Fibroblast of mammary gland (primary cell): ENCODE data around the gene TIGD1.
A peak's percentile ranks its signal among the peaks of the same experiment; 100 is the strongest.

Experiments
- DNase-seq: peaks from one replicate; pipeline ENCODE4 v3.0.0-alpha.2; 2010; ENCODE audit warnings: low read depth
- H3K4me3 ChIP-seq: 2 replicates; pipeline ENCODE4 v1.5.1; 2011; ENCODE audit warnings: low read depth, mild to moderate bottlenecking, low read length, moderate library complexity; ENCODE audit not compliant: control insufficient read depth
- TF ChIP-seq, protein P1 (sequence below): conservative IDR thresholded peaks from 2 replicates; pipeline ENCODE4 v1.5.1; 2011; ENCODE audit warnings: low read depth, low read length, inconsistent platforms; ENCODE audit not compliant: control insufficient read depth, insufficient read depth

Gene TIGD1

DNA sequence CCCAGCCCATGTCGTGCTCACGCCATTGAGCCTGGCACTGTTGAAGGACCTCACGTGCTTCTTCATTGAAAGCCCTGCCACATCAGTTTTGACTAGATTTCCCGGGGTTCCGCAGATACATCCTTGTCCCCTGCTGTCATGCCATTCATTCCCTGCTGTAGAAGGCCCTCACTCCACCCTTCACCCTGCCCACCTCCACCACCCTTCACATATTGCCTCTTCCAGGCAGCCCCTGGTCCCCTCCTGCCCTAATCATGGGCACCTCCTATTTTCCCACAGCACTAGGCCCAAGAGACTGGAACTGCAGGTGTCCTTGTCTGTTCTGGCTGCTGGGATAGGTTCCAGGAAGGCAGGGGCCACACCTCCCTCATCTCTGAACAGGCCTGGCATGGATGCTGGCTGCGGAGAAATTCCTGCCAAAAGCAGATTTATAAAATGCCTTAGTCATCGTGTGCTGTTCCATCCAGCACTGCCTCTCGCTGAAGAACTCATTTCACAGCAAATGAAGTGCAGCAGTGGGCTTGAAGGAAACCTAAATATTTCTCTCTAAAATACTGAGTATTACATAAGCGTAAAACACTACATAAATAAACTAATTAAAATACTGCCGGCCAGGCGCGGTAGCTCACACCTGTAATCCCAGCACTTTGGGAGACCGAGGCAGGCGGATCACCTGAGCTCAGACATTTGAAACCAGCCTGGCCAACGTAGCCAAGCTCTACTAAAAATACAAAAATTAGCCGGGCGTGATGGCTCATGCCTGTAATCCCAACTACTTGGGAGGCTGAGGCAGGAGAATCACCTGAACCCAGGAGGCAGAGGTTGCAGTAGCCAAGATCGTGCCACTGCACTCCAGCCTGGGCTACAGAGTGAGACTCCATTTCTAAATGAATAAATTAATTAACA lies 38.6 kb upstream of the TIGD1 start:
- peak; percentile 81 for DNase-seq
- no peak overlapping the region for H3K4me3 ChIP-seq
- TF ChIP-seq, protein P1, sequence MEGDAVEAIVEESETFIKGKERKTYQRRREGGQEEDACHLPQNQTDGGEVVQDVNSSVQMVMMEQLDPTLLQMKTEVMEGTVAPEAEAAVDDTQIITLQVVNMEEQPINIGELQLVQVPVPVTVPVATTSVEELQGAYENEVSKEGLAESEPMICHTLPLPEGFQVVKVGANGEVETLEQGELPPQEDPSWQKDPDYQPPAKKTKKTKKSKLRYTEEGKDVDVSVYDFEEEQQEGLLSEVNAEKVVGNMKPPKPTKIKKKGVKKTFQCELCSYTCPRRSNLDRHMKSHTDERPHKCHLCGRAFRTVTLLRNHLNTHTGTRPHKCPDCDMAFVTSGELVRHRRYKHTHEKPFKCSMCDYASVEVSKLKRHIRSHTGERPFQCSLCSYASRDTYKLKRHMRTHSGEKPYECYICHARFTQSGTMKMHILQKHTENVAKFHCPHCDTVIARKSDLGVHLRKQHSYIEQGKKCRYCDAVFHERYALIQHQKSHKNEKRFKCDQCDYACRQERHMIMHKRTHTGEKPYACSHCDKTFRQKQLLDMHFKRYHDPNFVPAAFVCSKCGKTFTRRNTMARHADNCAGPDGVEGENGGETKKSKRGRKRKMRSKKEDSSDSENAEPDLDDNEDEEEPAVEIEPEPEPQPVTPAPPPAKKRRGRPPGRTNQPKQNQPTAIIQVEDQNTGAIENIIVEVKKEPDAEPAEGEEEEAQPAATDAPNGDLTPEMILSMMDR, result no peak

DNA sequence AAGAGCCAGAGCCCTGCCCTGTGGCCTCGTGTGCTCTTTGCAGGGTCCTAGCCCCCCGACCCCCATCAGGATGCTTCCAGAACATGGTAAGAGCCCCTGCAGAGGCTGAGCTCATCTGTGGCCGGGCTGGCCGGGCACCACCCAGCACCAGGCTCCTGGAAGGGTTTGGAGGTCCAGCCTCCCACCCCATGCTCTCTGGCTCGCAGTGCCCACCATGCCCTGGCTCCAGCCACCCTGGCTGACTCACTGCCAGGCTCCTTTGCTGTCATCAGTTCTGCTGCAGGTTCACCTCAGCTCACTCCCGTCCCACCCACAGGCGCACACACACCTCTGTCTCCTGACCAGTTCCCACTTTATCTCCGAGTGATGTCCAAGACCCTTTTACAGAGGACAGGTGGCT lies 37.7 kb upstream of the TIGD1 start:
- TF ChIP-seq, protein P1, result no peak
- no peak overlapping the region for H3K4me3 ChIP-seq
- DNase-seq, result no peak

DNA sequence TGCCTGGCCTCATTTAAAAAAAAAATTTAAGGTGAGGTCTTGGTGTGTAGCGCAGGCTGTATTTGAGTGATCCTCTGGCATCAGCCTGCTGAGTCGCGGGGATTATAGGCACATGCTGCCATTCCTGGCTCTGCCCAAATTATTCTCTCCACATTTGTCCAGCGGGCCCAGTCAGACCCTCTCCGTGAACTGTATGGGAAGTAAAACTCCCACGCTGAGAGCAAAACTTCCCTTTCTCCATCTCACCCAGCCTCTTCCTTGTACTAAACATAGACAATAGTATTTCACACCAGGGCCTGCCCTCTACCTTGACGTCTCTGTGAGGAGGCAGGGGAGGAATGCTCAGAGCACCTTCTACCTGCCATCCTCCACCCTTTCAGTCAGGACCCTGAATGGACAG lies 37.2 kb upstream of the TIGD1 start:
- no peak for DNase-seq
- TF ChIP-seq, protein P1, result no peak
- H3K4me3 ChIP-seq, result no peak overlapping the region

DNA sequence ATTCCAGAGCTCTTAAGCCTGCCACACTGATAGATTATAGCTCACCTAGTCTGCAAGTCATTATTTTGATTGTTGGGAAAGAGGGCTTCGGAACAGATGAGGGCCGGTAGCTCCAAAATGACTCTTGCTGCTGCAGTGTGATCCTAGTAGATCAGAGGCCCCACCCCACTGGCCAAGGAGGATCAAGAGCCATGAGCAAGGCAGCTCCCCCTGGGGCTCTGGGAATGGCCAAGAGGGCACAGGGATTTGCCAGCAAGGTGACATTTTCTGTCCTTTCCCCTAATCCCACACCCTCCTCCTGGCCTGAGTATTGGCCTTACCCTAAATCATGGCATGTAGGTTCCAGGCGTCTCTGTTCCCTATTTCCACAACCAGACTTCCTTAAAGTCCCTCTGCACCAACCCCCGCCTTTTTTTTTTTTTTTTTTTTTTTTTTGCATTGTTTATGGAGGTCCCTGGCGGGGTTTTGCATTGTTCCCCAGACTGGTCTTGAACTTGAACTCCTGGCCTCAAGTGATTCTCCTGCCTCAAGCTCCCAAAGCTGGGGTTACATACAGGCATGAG lies 36.7 kb upstream of the TIGD1 start:
- no peak overlapping the region for H3K4me3 ChIP-seq
- TF ChIP-seq, protein P1, result no peak
- no peak for DNase-seq

DNA sequence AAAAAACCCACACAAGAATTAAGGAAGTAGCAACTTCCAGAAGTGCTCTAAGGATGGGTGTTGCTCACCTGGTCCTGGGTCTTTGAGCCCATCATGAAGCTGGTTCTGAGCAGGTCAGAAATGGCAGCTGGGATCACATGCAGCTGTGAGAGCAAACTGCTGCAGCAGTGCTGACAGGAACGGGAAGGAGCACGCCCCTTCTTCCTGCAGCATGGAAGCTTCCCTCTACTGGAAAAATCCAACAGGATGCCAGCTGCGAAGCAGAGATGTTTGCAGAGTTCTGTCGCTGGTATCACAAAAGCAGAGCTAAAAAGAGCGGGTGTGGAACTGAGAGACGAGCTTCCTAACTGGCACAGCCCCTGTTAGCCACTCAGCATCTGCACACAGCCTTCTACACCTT lies 33.9 kb upstream of the TIGD1 start:
- H3K4me3 ChIP-seq, result no peak overlapping the region
- TF ChIP-seq, protein P1, result no peak
- DNase-seq, result no peak

DNA sequence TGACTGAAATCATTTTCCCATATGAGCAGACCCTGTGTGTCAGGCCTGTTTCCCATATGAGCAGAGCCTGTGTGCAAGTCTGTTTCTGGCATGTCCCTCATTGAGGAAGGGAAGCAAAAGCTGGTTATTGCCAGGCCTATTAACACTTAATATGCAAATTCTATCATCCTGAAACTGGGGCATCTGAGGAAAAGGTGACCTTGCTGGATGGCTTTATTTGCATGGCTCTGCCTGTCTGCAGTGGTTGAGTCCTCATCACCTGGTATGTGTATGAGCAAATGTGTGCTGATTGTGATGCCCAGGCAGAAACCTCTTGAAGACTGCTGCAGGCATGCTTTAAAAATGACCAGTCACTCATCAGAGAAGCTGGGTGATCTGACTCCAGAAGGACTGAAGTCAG lies 31.4 kb upstream of the TIGD1 start:
- DNase-seq, result no peak
- no peak overlapping the region for H3K4me3 ChIP-seq
- TF ChIP-seq, protein P1, result no peak
